HG03159 (cell line): ENCODE measurements around the gene ADGRD1.

ENCODE experiments used
- ATAC-seq: cut with Tn5 transposase; IDR thresholded peaks from one replicate; pipeline ENCODE4 v1.9.1; 2021; ENCODE audit warnings: mild to moderate bottlenecking, moderate library complexity; ENCODE audit not compliant: unreplicated experiment

Gene ADGRD1

DNA sequence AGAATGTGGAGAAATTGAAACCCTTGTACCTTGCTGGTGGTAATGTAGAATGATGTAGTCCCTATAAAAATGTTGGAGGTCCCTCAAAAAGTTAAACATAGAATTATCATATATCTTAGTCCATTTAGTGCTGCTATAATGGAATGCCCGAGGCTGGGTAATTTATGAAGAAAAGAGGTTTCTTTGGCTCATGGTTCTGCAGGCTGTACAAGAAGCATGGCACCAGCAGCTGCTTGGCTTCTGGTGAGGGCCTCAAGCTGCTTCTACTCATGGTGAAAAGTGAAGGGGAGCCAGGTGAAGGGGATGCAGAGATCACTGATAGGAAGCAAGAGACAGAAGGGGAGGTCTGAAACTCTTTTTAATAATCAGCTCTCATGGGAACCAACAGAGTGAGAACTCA, 233.9 kb downstream of the ADGRD1 start:
- no peak for ATAC-seq

DNA sequence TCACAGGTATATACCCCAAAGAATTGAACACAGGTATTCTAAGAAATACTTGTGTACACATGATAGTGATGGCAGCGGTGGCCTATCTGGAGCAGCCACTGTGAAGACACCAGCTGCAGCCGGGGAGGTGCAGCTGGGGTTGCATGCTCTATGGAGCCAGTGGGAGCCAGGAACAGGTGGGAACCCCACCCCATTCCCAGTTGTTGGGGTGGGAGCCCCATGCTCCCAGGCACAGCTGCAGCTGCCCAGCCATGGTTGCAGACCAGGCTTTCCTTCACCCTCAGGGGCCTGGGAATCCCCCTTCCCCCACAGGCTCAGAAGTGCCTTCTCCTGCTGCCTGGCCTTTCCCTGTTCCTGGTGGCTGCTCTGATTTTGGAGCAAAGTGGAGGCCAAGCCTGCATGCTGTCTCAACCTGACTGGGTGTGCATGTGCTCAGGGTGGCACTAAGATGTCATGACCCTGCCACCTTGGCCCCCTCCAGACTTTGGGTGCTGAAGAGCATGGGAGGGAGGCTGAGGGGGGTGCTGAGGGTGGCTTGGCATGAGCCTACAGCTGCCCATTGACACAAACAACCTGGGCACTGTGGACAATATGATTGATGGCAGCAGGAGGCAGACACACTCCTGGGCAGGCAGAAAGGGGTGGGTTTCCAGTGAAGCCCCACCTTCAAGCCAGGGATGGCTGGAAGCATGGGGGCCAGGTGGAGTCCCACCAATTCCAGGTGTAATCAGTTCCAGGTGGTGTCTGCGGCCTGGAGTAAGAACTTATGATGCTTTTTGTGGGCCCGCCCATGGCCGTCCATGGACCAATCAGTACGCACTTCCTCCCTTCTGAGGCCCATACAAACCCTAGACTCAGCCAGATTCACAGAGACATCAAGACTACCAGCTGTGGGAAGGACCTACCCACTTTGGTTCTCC, 234.7 kb downstream of the ADGRD1 start:
- no peak for ATAC-seq

DNA sequence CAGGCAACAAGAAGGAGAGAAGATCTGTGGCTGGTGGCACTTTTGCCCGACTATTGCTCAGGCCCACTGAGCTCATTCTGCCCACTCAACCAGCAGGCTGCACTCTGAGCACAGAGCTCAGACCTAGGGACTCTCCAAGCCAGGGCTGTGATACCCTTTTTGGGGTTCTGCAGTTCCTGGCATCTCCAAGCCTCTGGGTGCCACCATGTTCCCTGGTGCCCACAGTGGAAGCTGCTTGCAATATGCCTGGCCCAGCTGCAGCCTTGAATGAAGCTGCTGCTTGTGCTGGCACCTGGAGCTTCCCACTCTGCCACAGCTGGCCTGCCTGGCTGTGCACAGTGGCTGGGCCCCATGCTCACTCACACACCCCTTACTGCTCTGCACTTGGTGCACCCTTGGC, 236.1 kb downstream of the ADGRD1 start:
- no peak for ATAC-seq

DNA sequence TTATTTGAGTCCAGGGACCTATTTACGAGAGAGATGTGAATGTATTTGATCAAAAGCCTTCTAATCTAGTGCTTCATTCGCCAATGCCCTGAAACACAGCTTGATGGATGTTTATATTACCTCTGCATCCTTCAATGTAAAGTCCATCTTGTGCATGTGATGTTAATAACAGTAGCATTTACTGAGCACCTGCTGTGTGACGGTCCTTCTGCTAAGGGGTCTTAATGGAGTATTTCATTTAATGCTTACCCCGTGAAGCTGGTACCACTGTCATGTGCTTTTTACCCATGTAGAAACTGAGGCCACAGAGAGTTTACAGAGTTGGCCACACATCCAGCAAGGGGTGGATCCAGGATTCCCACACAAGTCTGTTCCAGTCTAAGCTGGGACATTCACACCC, 237.3 kb downstream of the ADGRD1 start:
- ATAC-seq = no peak
